ENCODE results near the gene TCERG1L.

TCERG1L gene

DNA sequence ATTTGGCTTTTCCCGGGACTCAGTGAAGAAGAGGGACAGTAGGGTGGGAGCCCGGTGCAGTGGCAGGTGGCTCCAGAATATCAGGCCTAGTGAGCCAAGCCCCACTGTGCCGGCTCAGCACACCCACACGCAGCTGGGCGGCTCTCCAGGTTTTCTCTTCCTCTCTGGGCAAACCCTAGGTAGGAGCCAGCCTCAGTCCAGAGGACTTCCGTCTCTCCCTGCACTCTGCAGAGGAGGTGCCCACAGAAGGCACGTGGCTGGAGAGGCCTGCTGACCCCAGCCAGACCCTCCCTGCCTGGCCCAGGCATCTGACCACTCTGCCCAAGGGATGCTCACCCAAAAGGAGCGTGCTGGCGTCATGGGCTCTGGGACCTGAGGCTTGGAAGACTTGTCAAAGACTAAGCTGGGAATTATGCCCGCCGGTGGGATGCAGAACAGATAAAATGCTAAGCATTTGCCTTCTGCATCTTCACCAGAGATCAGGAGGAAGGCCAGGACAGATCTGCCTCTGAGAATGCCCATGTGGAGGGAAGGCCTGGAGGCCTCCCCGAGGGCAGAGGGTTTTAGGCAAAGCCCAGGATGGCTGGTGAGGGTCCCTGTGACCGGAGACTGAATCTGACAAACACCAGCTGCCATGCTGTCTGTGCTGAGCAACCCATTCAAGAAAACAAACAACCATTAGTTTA, 40.2 kb downstream of the TCERG1L start:
- Mint-ChIP-seq H3K4me3 (no peak overlapping the region), H3K27me3 (ENCODE audit: low read depth) (no peaks in the 10 kb centered on the region), H3K27ac (no peak overlapping the region), H3K9me3 (no peaks in the 10 kb centered on the region), H3K36me3 (ENCODE audit: low read depth) (no peaks in the 10 kb centered on the region), H3K4me1 (ENCODE audit: low read depth) (no peaks in the 10 kb centered on the region)
- DNase-seq (ENCODE audit: low spot score), result no peak

DNA sequence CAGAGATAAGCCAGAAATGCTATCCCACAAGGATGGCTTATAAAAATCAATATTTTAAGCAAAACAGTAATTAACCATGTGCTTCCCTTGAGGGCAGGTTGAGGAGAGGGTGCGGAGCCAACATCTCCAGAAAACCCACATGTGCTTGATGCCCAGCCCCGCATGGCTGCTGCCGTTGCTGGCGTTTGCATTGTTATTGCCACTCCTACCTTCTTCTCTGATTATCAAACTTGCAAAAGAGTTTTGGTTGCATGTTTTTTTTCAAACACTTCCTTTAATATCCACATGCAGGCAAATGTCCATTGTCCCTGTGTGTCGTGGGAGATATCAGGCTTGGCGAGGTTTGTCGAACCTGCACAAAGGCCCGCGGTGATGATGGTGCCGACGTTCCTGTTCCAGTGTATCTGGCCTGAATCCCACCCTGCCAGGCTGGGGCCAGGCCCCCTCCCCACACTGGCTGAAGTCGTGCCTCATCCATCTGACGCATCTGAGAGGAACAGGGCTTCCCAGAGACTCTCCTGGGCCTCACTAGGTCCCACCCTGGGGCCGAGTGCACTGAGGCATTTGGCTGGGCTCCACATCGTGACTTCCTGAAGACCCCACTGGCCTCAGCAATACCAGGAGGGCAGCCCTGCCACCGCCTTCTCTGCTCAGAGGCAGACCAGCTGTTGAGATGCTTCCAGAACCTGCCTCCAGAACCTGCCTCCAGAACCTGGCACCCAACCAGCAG, 40.9 kb downstream of the TCERG1L start:
- H3K4me3 Mint-ChIP-seq, result no peak overlapping the region
- no peaks in the 10 kb centered on the region for H3K9me3 Mint-ChIP-seq
- no peaks in the 10 kb centered on the region for H3K4me1 Mint-ChIP-seq (ENCODE audit: low read depth)
- no peak for DNase-seq (ENCODE audit: low spot score)
- no peaks in the 10 kb centered on the region for H3K27me3 Mint-ChIP-seq (ENCODE audit: low read depth)
- no peaks in the 10 kb centered on the region for H3K36me3 Mint-ChIP-seq (ENCODE audit: low read depth)
- no peak overlapping the region for H3K27ac Mint-ChIP-seq

DNA sequence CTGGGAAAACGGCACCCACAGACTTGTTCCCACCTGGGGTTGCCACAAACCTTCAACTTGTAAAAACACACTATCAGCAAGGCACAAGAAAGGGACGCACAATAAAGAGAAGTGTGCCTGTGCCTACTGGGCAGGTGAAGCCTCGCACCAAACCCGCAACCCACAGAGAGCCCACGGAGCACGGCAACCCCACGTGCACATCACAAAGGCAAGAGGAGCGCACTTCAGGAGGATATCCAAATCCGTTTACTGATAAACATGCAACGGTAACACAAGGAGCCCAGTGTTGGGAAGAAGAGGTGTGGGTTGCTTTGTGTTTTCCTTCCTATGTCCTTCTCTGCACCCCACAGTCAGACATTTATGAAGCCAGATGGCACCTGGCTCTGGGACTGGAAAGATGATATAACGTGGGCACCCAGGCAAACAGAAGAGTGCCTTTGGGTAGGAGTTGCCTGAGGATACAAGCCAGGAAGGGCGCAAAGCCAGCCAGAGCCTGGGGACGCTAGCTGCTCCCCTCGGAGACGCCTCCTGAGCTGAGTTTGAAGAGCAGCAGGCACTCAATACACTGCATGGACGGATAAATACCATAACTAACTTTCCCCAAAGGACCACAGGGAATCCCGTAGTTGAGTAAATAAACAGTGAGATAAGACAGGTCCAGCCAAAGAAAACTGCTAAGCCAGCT, 41.6 kb downstream of the TCERG1L start:
- H3K27me3 Mint-ChIP-seq (ENCODE audit: low read depth), result no peaks in the 10 kb centered on the region

DNA sequence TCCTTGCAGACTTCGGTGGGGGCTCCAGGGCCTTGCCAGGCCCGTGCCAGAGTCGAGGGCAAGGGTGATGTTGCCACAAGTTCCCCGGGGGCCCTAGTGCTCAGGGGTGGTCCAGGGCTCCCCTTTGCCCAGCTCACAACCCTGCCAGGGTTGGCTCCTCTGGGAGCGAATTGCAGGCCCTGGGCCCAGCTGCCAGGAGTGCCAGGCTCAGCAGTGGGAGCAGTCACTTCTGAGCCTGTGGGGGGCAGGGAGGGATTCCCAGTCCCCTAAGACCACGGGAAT, 43.8 kb downstream of the TCERG1L start:
- H3K27ac Mint-ChIP-seq, result no peak overlapping the region
- H3K9me3 Mint-ChIP-seq, result no peaks in the 10 kb centered on the region
- no peaks in the 10 kb centered on the region for H3K36me3 Mint-ChIP-seq (ENCODE audit: low read depth)
- no peak overlapping the region for H3K4me3 Mint-ChIP-seq
- no peaks in the 10 kb centered on the region for H3K27me3 Mint-ChIP-seq (ENCODE audit: low read depth)
- no peaks in the 10 kb centered on the region for H3K4me1 Mint-ChIP-seq (ENCODE audit: low read depth)
- no peak for DNase-seq (ENCODE audit: low spot score)

More for the DNA sequence above, 41.6 kb downstream of the TCERG1L start:
- no peak overlapping the region for H3K27ac Mint-ChIP-seq
- H3K36me3 Mint-ChIP-seq (ENCODE audit: low read depth), result no peaks in the 10 kb centered on the region
- H3K4me3 Mint-ChIP-seq, result no peak overlapping the region
- no peak for DNase-seq (ENCODE audit: low spot score)
- H3K4me1 Mint-ChIP-seq (ENCODE audit: low read depth), result no peaks in the 10 kb centered on the region
- H3K9me3 Mint-ChIP-seq, result no peaks in the 10 kb centered on the region

DNA sequence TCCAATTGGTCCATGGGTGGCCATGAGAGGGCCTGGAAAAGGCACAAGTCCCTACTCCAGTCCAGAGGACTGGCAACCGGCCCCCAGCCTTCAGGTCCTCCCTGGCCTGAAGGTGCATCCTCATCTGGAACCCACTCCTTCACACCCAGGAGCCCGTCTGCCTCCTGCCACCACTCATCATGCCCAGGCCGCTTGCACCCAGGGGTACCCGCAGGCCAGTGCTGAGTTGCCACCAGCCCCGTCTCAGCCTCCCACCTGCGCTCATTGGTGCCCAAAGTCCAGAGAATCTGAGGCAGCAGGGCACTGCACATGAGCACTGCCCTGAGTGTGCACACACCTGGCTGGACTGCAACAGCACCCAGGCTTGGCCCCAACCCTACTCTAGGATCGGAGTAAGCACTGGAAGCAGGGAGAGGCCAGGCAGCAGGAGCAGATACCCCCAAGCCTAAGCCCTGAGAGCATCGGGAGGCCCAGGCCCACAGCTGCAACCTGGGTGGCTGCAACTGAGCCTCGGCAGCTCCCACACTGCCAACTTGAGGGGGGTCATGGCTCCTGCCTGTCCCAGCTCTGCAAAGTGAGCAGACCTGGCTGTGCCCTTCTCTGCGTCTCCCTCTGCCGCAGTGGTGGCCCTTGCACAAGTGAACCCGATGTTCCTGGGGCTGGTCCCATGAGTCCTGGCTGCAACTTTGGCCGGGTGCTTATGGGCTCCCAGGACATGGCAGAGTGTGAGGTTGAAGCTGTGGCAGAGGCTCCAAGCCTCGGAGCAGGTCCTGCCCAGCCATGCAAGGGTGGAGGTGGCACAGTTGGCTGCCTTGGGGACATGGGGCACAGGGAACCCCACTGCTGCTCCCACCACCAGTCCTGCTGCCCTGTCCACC, 44.3 kb downstream of the TCERG1L start:
- no peaks in the 10 kb centered on the region for H3K9me3 Mint-ChIP-seq
- H3K27me3 Mint-ChIP-seq (ENCODE audit: low read depth), result no peaks in the 10 kb centered on the region
- no peak overlapping the region for H3K4me3 Mint-ChIP-seq

DNA sequence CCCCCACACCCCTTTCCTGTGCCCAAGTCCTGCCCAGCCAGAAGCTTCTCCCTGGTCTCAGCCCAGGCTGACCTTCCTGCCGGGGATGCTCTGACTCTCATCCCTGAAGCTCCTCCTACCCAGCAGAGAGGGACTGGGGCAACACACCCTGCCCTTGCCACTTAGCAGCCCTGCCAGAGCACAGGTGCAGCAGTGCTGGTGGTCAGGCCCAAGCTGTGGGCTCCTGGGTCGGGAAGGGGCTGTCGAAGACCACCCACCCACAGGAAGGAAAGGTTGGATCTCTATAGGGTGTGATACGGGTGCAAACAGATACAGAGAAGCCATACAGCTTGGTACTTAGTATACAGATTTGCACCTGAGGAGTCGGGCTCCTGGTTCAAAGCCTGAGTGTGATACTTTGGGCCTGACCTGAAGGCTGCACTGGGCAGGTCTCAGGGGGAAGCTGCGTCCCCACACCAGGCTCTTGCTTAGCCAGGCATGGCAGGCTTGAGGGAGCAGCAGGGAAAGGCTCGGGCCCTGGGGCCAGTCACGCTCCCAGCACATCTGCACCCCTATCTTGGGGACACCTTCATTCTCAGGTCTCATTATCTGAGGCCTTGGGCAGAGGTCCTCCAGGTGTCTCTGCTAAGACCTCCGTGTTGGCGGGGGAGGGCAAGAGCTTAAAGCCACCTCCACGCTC, 47.3 kb downstream of the TCERG1L start:
- H3K4me3 Mint-ChIP-seq, result no peak overlapping the region
- no peaks in the 10 kb centered on the region for H3K36me3 Mint-ChIP-seq (ENCODE audit: low read depth)
- no peaks in the 10 kb centered on the region for H3K4me1 Mint-ChIP-seq (ENCODE audit: low read depth)
- no peak overlapping the region for H3K27ac Mint-ChIP-seq
- no peaks in the 10 kb centered on the region for H3K9me3 Mint-ChIP-seq
- DNase-seq (ENCODE audit: low spot score), result no peak
- no peaks in the 10 kb centered on the region for H3K27me3 Mint-ChIP-seq (ENCODE audit: low read depth)

More for the DNA sequence above, 44.3 kb downstream of the TCERG1L start:
- no peaks in the 10 kb centered on the region for H3K4me1 Mint-ChIP-seq (ENCODE audit: low read depth)
- DNase-seq (ENCODE audit: low spot score), result no peak
- no peak overlapping the region for H3K27ac Mint-ChIP-seq
- no peaks in the 10 kb centered on the region for H3K36me3 Mint-ChIP-seq (ENCODE audit: low read depth)

DNA sequence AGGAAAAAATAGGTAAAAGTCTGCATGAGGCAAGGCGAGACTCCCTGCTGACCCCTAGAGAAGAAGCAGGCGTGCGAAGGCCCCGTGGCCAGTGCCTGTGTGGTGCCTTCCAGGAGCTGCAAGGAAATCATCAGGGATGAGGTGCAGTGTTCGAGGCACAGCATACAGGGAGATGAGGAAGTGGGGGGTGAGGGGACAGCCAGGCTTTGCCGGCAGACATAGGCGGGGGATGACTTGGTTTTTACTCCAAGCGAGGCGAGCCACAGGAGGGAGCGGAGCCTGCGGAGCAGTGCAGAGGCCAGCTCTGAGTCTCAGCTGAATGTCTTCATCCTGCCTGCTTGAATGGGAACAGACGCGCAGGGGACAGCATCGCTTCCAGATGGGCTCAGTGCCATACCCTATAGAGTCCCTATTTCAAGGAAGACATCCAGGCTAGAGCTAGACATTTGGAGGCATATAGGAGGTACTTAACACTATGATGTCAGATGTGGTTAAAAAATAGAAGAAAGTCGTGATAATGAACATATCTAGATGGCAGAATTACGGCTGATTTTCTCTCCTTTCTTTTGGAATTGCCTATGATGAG, 49.5 kb downstream of the TCERG1L start:
- H3K9me3 Mint-ChIP-seq, result no peaks in the 10 kb centered on the region
- no peaks in the 10 kb centered on the region for H3K36me3 Mint-ChIP-seq (ENCODE audit: low read depth)
- H3K27ac Mint-ChIP-seq, result no peak overlapping the region
- no peaks in the 10 kb centered on the region for H3K27me3 Mint-ChIP-seq (ENCODE audit: low read depth)
- no peak overlapping the region for H3K4me3 Mint-ChIP-seq
- H3K4me1 Mint-ChIP-seq (ENCODE audit: low read depth), result no peaks in the 10 kb centered on the region
- no peak for DNase-seq (ENCODE audit: low spot score)

DNA sequence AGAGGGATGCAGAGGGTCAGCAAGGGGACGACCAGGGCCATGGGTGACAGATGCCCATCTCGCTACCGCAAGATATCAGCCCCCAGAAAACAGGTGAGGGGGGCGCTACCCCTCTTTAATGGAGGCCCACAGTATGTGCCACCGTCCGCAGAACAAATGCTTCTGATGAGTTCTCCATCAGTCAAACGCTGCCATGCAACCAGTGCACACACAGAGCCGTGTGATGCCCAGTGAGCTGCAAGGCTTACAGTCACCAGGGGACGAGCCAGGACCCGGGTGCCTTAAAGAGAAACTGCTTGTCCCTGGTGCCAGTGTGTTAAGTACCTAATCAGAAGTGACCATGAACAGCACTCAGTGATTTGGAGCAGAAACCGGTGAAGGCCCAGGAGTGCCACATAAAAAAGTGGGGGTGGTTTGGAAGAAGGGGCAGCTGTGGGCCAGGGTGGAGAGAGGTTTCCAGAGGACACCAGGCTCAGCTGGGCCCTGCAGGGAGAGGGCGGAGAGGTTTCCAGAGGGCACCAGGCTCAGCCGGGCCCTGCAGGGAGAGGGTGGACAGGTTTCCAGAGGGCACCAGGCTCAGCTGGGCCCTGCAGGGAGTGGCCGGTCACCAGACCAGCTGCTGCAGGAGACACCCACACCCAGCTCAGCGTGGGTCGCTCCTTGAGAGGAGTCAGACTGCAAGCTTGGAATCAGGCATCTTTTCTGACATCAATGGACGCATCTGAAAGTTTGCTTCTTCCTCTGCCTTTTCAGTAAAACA, 50.9 kb downstream of the TCERG1L start:
- DNase-seq (ENCODE audit: low spot score), result no peak
- Mint-ChIP-seq H3K4me3 (no peak overlapping the region), H3K27me3 (ENCODE audit: low read depth) (no peaks in the 10 kb centered on the region), H3K9me3 (no peaks in the 10 kb centered on the region), H3K4me1 (ENCODE audit: low read depth) (no peaks in the 10 kb centered on the region), H3K36me3 (ENCODE audit: low read depth) (no peaks in the 10 kb centered on the region), H3K27ac (no peak overlapping the region)

DNA sequence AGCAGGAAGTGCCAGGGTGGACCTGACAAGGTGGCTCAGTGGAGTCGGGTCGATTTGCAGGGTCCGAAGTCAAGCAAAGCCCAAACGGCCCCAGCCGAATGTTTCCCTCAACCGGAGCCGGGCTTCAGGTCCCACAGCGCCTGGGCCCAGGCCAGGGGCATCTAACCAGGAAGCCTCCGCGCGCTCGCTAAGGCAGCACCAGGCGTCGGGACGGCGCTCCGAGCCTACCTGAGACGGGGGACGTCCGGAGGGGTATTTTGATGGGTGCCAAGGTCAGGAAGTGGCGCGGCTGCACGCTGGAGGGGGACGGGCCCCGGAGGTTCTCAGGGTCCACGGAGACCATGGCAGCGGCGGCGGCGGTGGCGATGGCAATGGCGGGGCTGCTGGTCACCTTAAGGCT, 51.5 kb downstream of the TCERG1L start:
- Mint-ChIP-seq H3K27me3 (ENCODE audit: low read depth) (no peaks in the 10 kb centered on the region), H3K4me3 (no peak overlapping the region), H3K9me3 (no peaks in the 10 kb centered on the region), H3K36me3 (ENCODE audit: low read depth) (no peaks in the 10 kb centered on the region), H3K27ac (no peak overlapping the region), H3K4me1 (ENCODE audit: low read depth) (no peaks in the 10 kb centered on the region)
- no peak for DNase-seq (ENCODE audit: low spot score)

DNA sequence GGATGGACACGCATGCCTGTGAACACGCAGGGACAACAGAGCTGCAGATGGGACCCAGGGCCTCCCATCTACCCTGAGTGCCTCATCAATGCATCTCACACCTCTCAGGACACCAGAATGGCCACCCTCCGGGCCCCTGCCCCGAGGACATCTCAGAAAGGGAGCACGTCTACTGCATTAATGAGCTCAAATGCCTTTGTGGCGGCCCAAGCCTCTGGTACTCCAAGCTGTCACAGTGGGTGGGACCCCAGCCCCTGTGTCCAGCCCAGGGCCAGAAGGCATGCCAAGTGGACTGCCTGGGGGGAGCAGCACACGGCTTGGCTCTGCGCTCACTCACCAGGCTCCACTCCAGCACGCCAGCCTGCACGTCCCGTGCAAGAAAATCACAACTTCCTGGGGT, 52.0 kb downstream of the TCERG1L start:
- no peaks in the 10 kb centered on the region for H3K4me1 Mint-ChIP-seq (ENCODE audit: low read depth)
- no peaks in the 10 kb centered on the region for H3K36me3 Mint-ChIP-seq (ENCODE audit: low read depth)
- DNase-seq (ENCODE audit: low spot score), result no peak
- no peaks in the 10 kb centered on the region for H3K9me3 Mint-ChIP-seq
- H3K27ac Mint-ChIP-seq, result no peak overlapping the region
- no peaks in the 10 kb centered on the region for H3K27me3 Mint-ChIP-seq (ENCODE audit: low read depth)
- no peak overlapping the region for H3K4me3 Mint-ChIP-seq

DNA sequence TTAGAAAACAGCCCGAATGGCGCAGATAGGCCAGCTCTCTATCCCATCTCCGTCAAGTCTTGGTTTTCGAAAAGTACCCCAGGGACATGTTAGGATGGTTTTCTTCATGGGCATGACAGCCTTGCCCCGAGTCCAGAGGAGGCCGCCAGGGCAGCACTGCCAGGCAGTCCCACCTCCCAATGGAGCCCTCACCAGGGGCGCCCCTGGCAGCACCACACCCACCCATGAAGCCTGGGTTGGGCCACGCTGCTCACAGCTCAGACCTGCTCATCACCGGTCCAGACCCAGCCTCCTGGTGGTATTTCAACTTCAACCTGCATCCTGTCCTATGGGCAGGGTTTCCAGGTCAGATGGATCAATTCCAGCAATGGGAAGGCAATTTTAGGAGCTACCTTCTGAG, 53.3 kb downstream of the TCERG1L start:
- Mint-ChIP-seq H3K27ac (no peak overlapping the region), H3K27me3 (ENCODE audit: low read depth) (no peaks in the 10 kb centered on the region), H3K4me1 (ENCODE audit: low read depth) (no peaks in the 10 kb centered on the region), H3K36me3 (ENCODE audit: low read depth) (no peaks in the 10 kb centered on the region), H3K4me3 (no peak overlapping the region), H3K9me3 (no peaks in the 10 kb centered on the region)
- no peak for DNase-seq (ENCODE audit: low spot score)

DNA sequence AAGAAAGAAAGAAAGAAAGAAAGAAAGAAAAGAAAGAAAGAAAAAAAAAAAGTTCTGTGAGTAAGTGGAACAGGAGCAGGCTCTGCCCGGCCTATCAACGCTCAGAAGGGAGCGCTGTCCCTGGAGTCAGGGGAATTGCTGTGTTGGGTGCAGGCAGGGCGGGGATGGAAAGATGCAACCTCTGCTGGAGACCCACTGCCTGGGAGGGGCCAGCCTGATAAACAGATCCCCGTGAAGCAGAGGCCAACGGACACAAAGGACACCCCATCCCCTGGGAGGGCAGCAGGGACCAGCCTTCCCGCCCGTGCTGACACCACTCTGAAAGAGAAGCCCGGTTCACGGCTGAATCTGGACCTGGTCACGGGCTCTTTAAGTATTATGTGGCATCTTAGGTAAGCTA, 54.5 kb downstream of the TCERG1L start:
- Mint-ChIP-seq H3K9me3 (no peaks in the 10 kb centered on the region), H3K27me3 (ENCODE audit: low read depth) (no peaks in the 10 kb centered on the region), H3K4me1 (ENCODE audit: low read depth) (no peaks in the 10 kb centered on the region), H3K4me3 (no peak overlapping the region), H3K27ac (no peak overlapping the region), H3K36me3 (ENCODE audit: low read depth) (no peaks in the 10 kb centered on the region)
- no peak for DNase-seq (ENCODE audit: low spot score)

DNA sequence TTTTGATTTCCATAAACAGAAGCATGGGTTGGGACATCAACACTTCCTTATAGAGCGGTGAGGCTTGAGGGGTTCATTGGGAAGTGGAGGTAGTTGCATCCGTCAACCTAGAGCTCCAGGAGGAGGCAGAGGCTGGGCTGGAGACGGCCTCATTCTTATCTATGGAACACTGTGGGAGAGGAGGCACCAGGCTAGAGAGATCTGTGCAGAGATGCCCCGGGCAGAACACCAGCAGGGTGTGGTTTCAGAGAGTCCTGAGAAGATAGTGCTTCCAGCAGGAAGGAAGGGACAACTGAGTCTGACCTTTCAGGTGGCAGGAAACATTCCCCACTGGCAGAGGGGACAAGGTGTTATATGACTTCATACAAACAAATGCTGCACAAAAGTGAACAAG, 56.7 kb downstream of the TCERG1L start:
- DNase-seq (ENCODE audit: low spot score), result no peak
- Mint-ChIP-seq H3K36me3 (ENCODE audit: low read depth) (no peaks in the 10 kb centered on the region), H3K27ac (no peak overlapping the region), H3K27me3 (ENCODE audit: low read depth) (no peaks in the 10 kb centered on the region), H3K4me3 (no peak overlapping the region), H3K9me3 (no peaks in the 10 kb centered on the region), H3K4me1 (ENCODE audit: low read depth) (no peaks in the 10 kb centered on the region)
